HEK293 (cell line): Measurements from ENCODE around the gene CCDC85C.

Source experiments
- KLF17 ChIP-seq: fragments of 450-650 bp; formaldehyde crosslinking; IDR thresholded peaks from 2 replicates; pipeline ENCODE4 v1.5.1; 2016; ENCODE audit warnings: missing biosample characterization, missing genetic modification characterization
- OVOL3 ChIP-seq: fragments of 450-650 bp; formaldehyde crosslinking; IDR thresholded peaks from 2 replicates; pipeline ENCODE4 v1.5.1; 2016; ENCODE audit warnings: missing biosample characterization, missing genetic modification characterization
- SP7 ChIP-seq: fragments of 450-650 bp; formaldehyde crosslinking; IDR thresholded peaks from 2 replicates; pipeline ENCODE4 v1.5.1; 2016; ENCODE audit warnings: missing biosample characterization, missing genetic modification characterization
- ZBTB21 ChIP-seq: fragments of 450-650 bp; formaldehyde crosslinking; IDR thresholded peaks from 2 replicates; pipeline ENCODE4 v1.5.1; 2017; ENCODE audit warnings: missing biosample characterization, missing genetic modification characterization
- ZFP37 ChIP-seq: fragments of 450-650 bp; formaldehyde crosslinking; IDR thresholded peaks from 2 replicates; pipeline ENCODE4 v1.5.1; 2016; ENCODE audit warnings: missing biosample characterization, missing genetic modification characterization
- ZIC2 ChIP-seq: fragments of 450-650 bp; formaldehyde crosslinking; IDR thresholded peaks from 2 replicates; pipeline ENCODE4 v1.5.1; 2016; ENCODE audit warnings: missing biosample characterization, missing genetic modification characterization
- ZNF138 ChIP-seq: fragments of 450-650 bp; formaldehyde crosslinking; IDR thresholded peaks from 2 replicates; pipeline ENCODE4 v1.5.1; 2016; ENCODE audit warnings: missing biosample characterization, missing genetic modification characterization, borderline replicate concordance
- ZNF18 ChIP-seq: fragments of 450-650 bp; formaldehyde crosslinking; IDR thresholded peaks from 2 replicates; pipeline ENCODE4 v1.5.1; 2016; ENCODE audit warnings: missing biosample characterization, missing genetic modification characterization
- ZNF184 ChIP-seq: fragments of 450-650 bp; IDR thresholded peaks from 2 replicates; pipeline ENCODE4 v1.5.1; 2018; ENCODE audit warnings: missing biosample characterization, mild to moderate bottlenecking, missing genetic modification characterization
- ZNF239 ChIP-seq: fragments of 450-650 bp; formaldehyde crosslinking; IDR thresholded peaks from 2 replicates; pipeline ENCODE4 v1.5.1; 2016; ENCODE audit warnings: missing biosample characterization, missing genetic modification characterization
- ZNF26 ChIP-seq: fragments of 450-650 bp; formaldehyde crosslinking; IDR thresholded peaks from 2 replicates; pipeline ENCODE4 v1.5.1; 2016; ENCODE audit warnings: missing biosample characterization, missing genetic modification characterization
- ZNF274 ChIP-seq, 2 experiments: fragments of 200-500 bp in 1 of 2; fragments of 450-650 bp in 1 of 2; sonication (Bioruptor generic) in 1 of 2; formaldehyde crosslinking in 1 of 2; IDR thresholded peaks; 2 replicates each; pipeline versions ENCODE4 v1.5.1 to v1.6.1; 2014 to 2016; ENCODE audit warnings: borderline replicate concordance in 1 of 2, inconsistent platforms in 1 of 2, low read length in 1 of 2, missing biosample characterization in 1 of 2, missing genetic modification characterization in 1 of 2
- ZNF280C ChIP-seq: fragments of 450-650 bp; formaldehyde crosslinking; IDR thresholded peaks from 2 replicates; pipeline ENCODE4 v1.5.1; 2016; ENCODE audit warnings: missing biosample characterization, missing genetic modification characterization
- ZNF280D ChIP-seq: fragments of 450-650 bp; formaldehyde crosslinking; IDR thresholded peaks from 2 replicates; pipeline ENCODE4 v1.5.1; 2016; ENCODE audit warnings: missing biosample characterization, missing genetic modification characterization
- ZNF302 ChIP-seq: fragments of 450-650 bp; formaldehyde crosslinking; IDR thresholded peaks from 2 replicates; pipeline ENCODE4 v1.5.1; 2016; ENCODE audit warnings: missing biosample characterization, missing genetic modification characterization, low read depth
- ZNF391 ChIP-seq: fragments of 450-650 bp; formaldehyde crosslinking; IDR thresholded peaks from 2 replicates; pipeline ENCODE4 v1.5.1; 2016; ENCODE audit warnings: low read depth, missing biosample characterization, missing genetic modification characterization, borderline replicate concordance
- ZNF423 ChIP-seq: fragments of 450-650 bp; formaldehyde crosslinking; IDR thresholded peaks from 2 replicates; pipeline ENCODE4 v1.5.1; 2016; ENCODE audit warnings: missing biosample characterization, missing genetic modification characterization
- ZNF433 ChIP-seq: fragments of 450-650 bp; formaldehyde crosslinking; IDR thresholded peaks from 2 replicates; pipeline ENCODE4 v1.5.1; 2016; ENCODE audit warnings: missing biosample characterization, missing genetic modification characterization, low read depth
- ZNF48 ChIP-seq: fragments of 450-650 bp; formaldehyde crosslinking; IDR thresholded peaks from 2 replicates; pipeline ENCODE4 v1.5.1; 2016; ENCODE audit warnings: missing biosample characterization, missing genetic modification characterization
- ZNF514 ChIP-seq: fragments of 450-650 bp; formaldehyde crosslinking; IDR thresholded peaks from 2 replicates; pipeline ENCODE4 v1.5.1; 2016; ENCODE audit warnings: missing biosample characterization, missing genetic modification characterization
- ZNF544 ChIP-seq: fragments of 450-650 bp; formaldehyde crosslinking; IDR thresholded peaks from 2 replicates; pipeline ENCODE4 v1.5.0; 2017; ENCODE audit warnings: missing biosample characterization, missing genetic modification characterization
- ZNF548 ChIP-seq: fragments of 450-650 bp; formaldehyde crosslinking; IDR thresholded peaks from 2 replicates; pipeline ENCODE4 v1.5.1; 2016; ENCODE audit warnings: missing biosample characterization, missing genetic modification characterization
- ZNF645 ChIP-seq: fragments of 450-650 bp; formaldehyde crosslinking; IDR thresholded peaks from 2 replicates; pipeline ENCODE4; 2016; ENCODE audit warnings: missing biosample characterization, missing genetic modification characterization
- ZNF664 ChIP-seq: fragments of 450-650 bp; formaldehyde crosslinking; IDR thresholded peaks from 2 replicates; pipeline ENCODE4 v1.5.1; 2016; ENCODE audit warnings: missing biosample characterization, missing genetic modification characterization
- ZNF677 ChIP-seq: fragments of 450-650 bp; IDR thresholded peaks from 2 replicates; pipeline ENCODE4 v1.5.0; 2018; ENCODE audit warnings: missing biosample characterization, mild to moderate bottlenecking, missing genetic modification characterization, moderate library complexity
- ZNF701 ChIP-seq: fragments of 450-650 bp; formaldehyde crosslinking; IDR thresholded peaks from 2 replicates; pipeline ENCODE4 v1.5.1; 2016; ENCODE audit warnings: missing biosample characterization, missing genetic modification characterization
- ZNF830 ChIP-seq: fragments of 450-650 bp; IDR thresholded peaks from 2 replicates; pipeline ENCODE4 v1.5.0; 2018; ENCODE audit warnings: missing biosample characterization, missing genetic modification characterization, low read depth, mild to moderate bottlenecking, moderate library complexity
- ZNF837 ChIP-seq: fragments of 450-650 bp; formaldehyde crosslinking; IDR thresholded peaks from 2 replicates; pipeline ENCODE4 v1.5.1; 2016; ENCODE audit warnings: missing biosample characterization, missing genetic modification characterization
- ZXDB ChIP-seq: fragments of 450-650 bp; formaldehyde crosslinking; IDR thresholded peaks from 2 replicates; pipeline ENCODE4 v1.5.1; 2016; ENCODE audit warnings: missing biosample characterization, missing genetic modification characterization

Gene CCDC85C

GRCh38 chr14:99568567-99569560 lies 35.1 kb downstream of the CCDC85C start (continued):
- TF ChIP-seq ZNF280D (tag by site-specific recombination) (no peak), KLF17 (tag by site-specific recombination) (no peak), SP7 (peak; percentile 95), ZNF830 (tag by site-specific recombination) (no peak), ZNF664 (no peak), ZNF544 (no peak), ZNF302 (no peak), ZIC2 (tag by site-specific recombination) (peak; percentile 69), ZNF391 (no peak), ZNF48 (tag by site-specific recombination) (no peak), ZNF274 (IDR thresholded peaks at IDR 0.05; ENCODE audit: low read length) (no peak), ZNF274 (tag by site-specific recombination; IDR thresholded peaks at IDR 0.05; ENCODE audit: borderline replicate concordance) (no peak), ZFP37 (tag by site-specific recombination) (no peak), ZNF26 (tag by site-specific recombination) (no peak), ZBTB21 (no peak), ZNF239 (no peak), ZNF677 (no peak), ZXDB (tag by site-specific recombination) (peak; percentile 29; the same call in 1 of the 2 replicates), ZNF423 (tag by site-specific recombination) (no peak), ZNF138 (tag by site-specific recombination) (no peak), ZNF184 (tag by site-specific recombination) (no peak), ZNF548 (tag by site-specific recombination) (no peak), ZNF514 (tag by site-specific recombination) (no peak), ZNF837 (tag by site-specific recombination) (no peak), ZNF701 (no peak), ZNF433 (tag by site-specific recombination) (no peak), ZNF645 (no peak), ZNF18 (tag by site-specific recombination) (no peak), OVOL3 (tag by site-specific recombination) (no peak), ZNF280C (tag by site-specific recombination) (no peak)
